PC-9 (cell line): ENCODE results near the gene ZNF423.

Experiments
- EZH2 ChIP-seq: fragments of 200-600 bp; sonication (generic); IDR thresholded peaks from 2 replicates; pipeline ENCODE4 v1.8.0; 2017; ENCODE audit warnings: antibody characterized with exemption, low read depth
- TF ChIP-seq, protein P1 (sequence below): fragments of 200-600 bp; sonication (generic); conservative IDR thresholded peaks from 2 replicates; pipeline ENCODE4 v1.6.1; 2017; ENCODE audit warnings: mixed run types, antibody characterized with exemption, mild to moderate bottlenecking, moderate library complexity

DNA sequence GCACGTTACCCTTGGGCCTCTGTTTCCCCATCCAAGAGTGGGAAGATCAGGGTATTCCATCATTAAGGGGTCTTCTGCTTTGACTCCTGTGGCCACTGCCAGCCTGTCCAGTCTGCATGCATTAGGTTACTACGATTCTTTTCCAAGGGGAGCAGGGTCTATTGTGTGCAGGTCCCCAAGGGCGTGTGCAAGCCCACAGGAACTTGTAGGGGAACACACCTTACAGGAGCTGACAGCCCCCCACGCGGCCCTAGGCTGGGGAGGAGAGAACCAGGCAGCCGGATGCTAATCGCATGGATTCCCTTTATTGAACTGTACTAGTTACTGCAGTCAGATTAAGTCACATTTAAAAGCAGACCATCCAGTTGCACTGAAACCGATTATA is 365.6 kb downstream of the ZNF423 start:
- TF ChIP-seq, protein P1, sequence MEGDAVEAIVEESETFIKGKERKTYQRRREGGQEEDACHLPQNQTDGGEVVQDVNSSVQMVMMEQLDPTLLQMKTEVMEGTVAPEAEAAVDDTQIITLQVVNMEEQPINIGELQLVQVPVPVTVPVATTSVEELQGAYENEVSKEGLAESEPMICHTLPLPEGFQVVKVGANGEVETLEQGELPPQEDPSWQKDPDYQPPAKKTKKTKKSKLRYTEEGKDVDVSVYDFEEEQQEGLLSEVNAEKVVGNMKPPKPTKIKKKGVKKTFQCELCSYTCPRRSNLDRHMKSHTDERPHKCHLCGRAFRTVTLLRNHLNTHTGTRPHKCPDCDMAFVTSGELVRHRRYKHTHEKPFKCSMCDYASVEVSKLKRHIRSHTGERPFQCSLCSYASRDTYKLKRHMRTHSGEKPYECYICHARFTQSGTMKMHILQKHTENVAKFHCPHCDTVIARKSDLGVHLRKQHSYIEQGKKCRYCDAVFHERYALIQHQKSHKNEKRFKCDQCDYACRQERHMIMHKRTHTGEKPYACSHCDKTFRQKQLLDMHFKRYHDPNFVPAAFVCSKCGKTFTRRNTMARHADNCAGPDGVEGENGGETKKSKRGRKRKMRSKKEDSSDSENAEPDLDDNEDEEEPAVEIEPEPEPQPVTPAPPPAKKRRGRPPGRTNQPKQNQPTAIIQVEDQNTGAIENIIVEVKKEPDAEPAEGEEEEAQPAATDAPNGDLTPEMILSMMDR, result no peak
- no peak for TF ChIP-seq EZH2
